Panc1 (cell line): ENCODE results near the gene RAPGEF5. TPM values are rescaled to one million over a fixed set of nuclear protein-coding genes. Genes with fewer than 3 reads are reported as not detected.

Experiments used
- ATAC-seq: fragments of 200-7000 bp; cut with Tn5 transposase; 2 replicates; pipeline ENCODE4 v1.9.1; 2020; ENCODE audit warnings: mild to moderate bottlenecking, moderate library complexity
- BruUV-seq: library from RNA; stranded (reverse); fragments of 400-500 nt; replicated peaks from 2 replicates; lab custom pipeline; 2021; lab: Mats Ljungman, UMichigan
- CTCF ChIA-PET: fragments of 300-600 bp; sonication (Branson Sonifier 250); formaldehyde crosslinking; loops from one replicate; lab custom pipeline; 2022; ENCODE audit warnings: antibody characterized with exemption; lab: Charles Lee
- POLR2A ChIA-PET: fragments of 300-600 bp; sonication (Branson Sonifier 250); formaldehyde crosslinking; loops from one replicate; lab custom pipeline; 2022; ENCODE audit warnings: antibody characterized with exemption; lab: Charles Lee
- DNase-seq: peaks from one replicate; pipeline ENCODE4 v3.0.0-alpha.2; 2010; ENCODE audit warnings: low read depth, low spot score
- H3K27ac ChIP-seq: 2 replicates; pipeline ENCODE4 v1.5.1; 2011; ENCODE audit warnings: mild to moderate bottlenecking, low read length, inconsistent platforms
- H3K27me3 ChIP-seq: fragments of 200-500 bp; sonication (Bioruptor generic); 2 replicates; pipeline ENCODE4 v1.6.0; 2014; ENCODE audit warnings: low read length, inconsistent platforms; ENCODE audit not compliant: control insufficient read depth, insufficient read depth
- H3K36me3 ChIP-seq: fragments of 200-500 bp; sonication (Bioruptor generic); 2 replicates; pipeline ENCODE4 v1.5.1; 2014; ENCODE audit warnings: inconsistent platforms, mild to moderate bottlenecking, low read length, moderate library complexity; ENCODE audit not compliant: control insufficient read depth, insufficient read depth
- H3K4me1 ChIP-seq: 2 replicates; pipeline ENCODE4 v1.5.1; 2011; ENCODE audit warnings: inconsistent platforms, mild to moderate bottlenecking, low read length, moderate library complexity; ENCODE audit not compliant: control insufficient read depth, insufficient read depth
- H3K4me3 ChIP-seq, 2 experiments: 2 replicates each; pipeline ENCODE4 v1.5.1; 2011 to 2012; ENCODE audit warnings: low read depth in 2 of 2, low read length in 2 of 2, mild to moderate bottlenecking in 2 of 2, inconsistent platforms in 1 of 2, moderate library complexity in 1 of 2
- H3K9me3 ChIP-seq: fragments of 200-500 bp; sonication (Bioruptor generic); 2 replicates; pipeline ENCODE4 v1.5.1; 2014; ENCODE audit warnings: low read depth, mild to moderate bottlenecking, inconsistent platforms, low read length, moderate library complexity; ENCODE audit not compliant: control insufficient read depth, insufficient read depth
- CTCF ChIP-seq: fragments of 450-650 bp; IDR thresholded peaks from 2 replicates; pipeline ENCODE4 v1.5.1; 2017; ENCODE audit warnings: mild to moderate bottlenecking
- POLR2AphosphoS5 ChIP-seq: IDR thresholded peaks from 2 replicates; pipeline ENCODE4 v1.6.1; 2012; ENCODE audit warnings: mild to moderate bottlenecking, low read depth, low read length, moderate library complexity
- REST ChIP-seq, 2 experiments: IDR thresholded peaks; 2 replicates each; pipeline ENCODE4 v1.6.1; 2011 to 2012; ENCODE audit warnings: low read depth in 2 of 2, control low read depth in 1 of 2, low read length in 1 of 2, mild to moderate bottlenecking in 1 of 2, moderate library complexity in 1 of 2; ENCODE audit not compliant: insufficient read depth in 1 of 2
- SIN3A ChIP-seq: IDR thresholded peaks from 2 replicates; pipeline ENCODE4 v1.6.1; 2012; ENCODE audit warnings: low read depth, mild to moderate bottlenecking, low read length, moderate library complexity, borderline replicate concordance; ENCODE audit not compliant: insufficient read depth
- TCF7L2 ChIP-seq: IDR thresholded peaks from 2 replicates; pipeline ENCODE4 v1.6.1; 2011; ENCODE audit warnings: mild to moderate bottlenecking, low read depth, low read length, inconsistent platforms
- in situ Hi-C: cut with HindIII; loops from 2 replicates; pipeline ENCODE4 v1.10.0; 2016; ENCODE audit warnings: low sequenced_read_pairs, low pct_unique_long_range_greater_than_20kb
- intact Hi-C: fragments of 100-400 bp; cut with micrococcal nuclease; formaldehyde crosslinking; loops from one replicate; pipeline ENCODE4 v1.10.0; 2022; ENCODE audit not compliant: unreplicated experiment
- total RNA-seq: library from RNA; stranded (reverse); gene quantifications from one replicate; pipeline ENCODE4 v1.2.1, GENCODE V29; 2021; ENCODE audit not compliant: unreplicated experiment

The RAPGEF5 gene
- total RNA-seq, 1 experiment from 2014 or later: 1.4 TPM

- H3K4me1 ChIP-seq: no peaks in the 10 kb centered on the region
- in situ Hi-C loops: no loop called here
- no peak overlapping the region for H3K27ac ChIP-seq
- no peak for TF ChIP-seq POLR2AphosphoS5
- no peak for TF ChIP-seq TCF7L2
- TF ChIP-seq REST (IDR thresholded peaks at IDR 0.05; ENCODE audit: insufficient read depth in 1 of 2, low read depth in 2 of 2, low read length in 1 of 2): no peak
- TF ChIP-seq CTCF: no peak
- TF ChIP-seq SIN3A: no peak
- intact Hi-C loops: no loop called here
- ChIA-PET CTCF (no interaction called here), POLR2A (no interaction called here)
- no peaks in the 10 kb centered on the region for H3K9me3 ChIP-seq
- DNase-seq (no peak), ATAC-seq (no peak)
- no peaks in the 10 kb centered on the region for H3K36me3 ChIP-seq
- no TSS peak for BruUV-seq
- no peaks in the 10 kb centered on the region for H3K27me3 ChIP-seq
- H3K4me3 ChIP-seq: no peak overlapping the region
Observed at GRCh38 chr7:22390516-22390915, 33.6 kb upstream of the RAPGEF5 start.

GRCh38 chr7:22389892-22390291 lies 32.9 kb upstream of the RAPGEF5 start:
- Histone ChIP-seq H3K4me3 (no peak overlapping the region), H3K27ac (no peak overlapping the region), H3K27me3 (no peaks in the 10 kb centered on the region), H3K36me3 (no peaks in the 10 kb centered on the region), H3K4me1 (no peaks in the 10 kb centered on the region), H3K9me3 (no peaks in the 10 kb centered on the region)
- TF ChIP-seq TCF7L2: no peak
- TF ChIP-seq SIN3A: no peak
- no peak for TF ChIP-seq REST (IDR thresholded peaks at IDR 0.05; ENCODE audit: insufficient read depth in 1 of 2, low read depth in 2 of 2, low read length in 1 of 2)
- no peak for TF ChIP-seq POLR2AphosphoS5
- TF ChIP-seq CTCF: no peak
- BruUV-seq: no TSS peak
- ATAC-seq (no peak), DNase-seq (no peak)
- in situ Hi-C loops: no loop called here
- POLR2A ChIA-PET: no interaction called here
- CTCF ChIA-PET: no interaction called here
- intact Hi-C loops: no loop called here
